ENCODE data around the gene LPGAT1. TPM values are rescaled to one million over a fixed set of nuclear protein-coding genes. Genes with fewer than 3 reads are reported as not detected.
A peak's percentile ranks its signal among the peaks of the same experiment; 100 is the strongest.

LPGAT1 gene
- total and polyA plus RNA-seq, 2 experiments from 2014 or later, result 36.4 to 92.1 TPM

DNA sequence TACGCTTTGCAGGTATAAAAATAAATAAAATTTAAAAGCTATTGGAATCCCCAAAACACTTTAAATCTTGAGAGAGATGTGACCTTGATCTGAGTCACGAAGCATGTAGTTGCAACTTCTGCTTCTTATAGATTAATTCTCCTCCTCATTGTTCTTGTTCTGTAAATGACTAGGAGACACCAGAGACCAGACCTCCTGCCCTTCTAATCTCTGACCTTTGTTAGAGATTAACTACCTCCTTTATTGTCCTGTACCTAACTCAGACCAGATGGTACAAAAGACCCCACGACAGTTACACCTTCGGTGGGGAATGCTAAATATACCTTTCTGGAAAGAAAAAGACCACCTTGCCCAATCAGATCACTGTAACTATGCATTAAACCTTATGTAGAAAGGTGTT, 78.2 kb downstream of the LPGAT1 start:
- H2AFZ ChIP-seq, result no peak overlapping the region
- no peak overlapping the region for H3K4me3 ChIP-seq
- WGBS (ENCODE audit: low lambda C conversion rate, missing lambda C conversion rate), result 44% methylated on average over 4 of the region's 4 CpGs
- H4K20me1 ChIP-seq (ENCODE audit: insufficient read depth, poor library complexity, severe bottlenecking), result no peaks in the 10 kb centered on the region
- H3K79me2 ChIP-seq, result no peaks in the 10 kb centered on the region
- peak overlapping the region; percentile 53 for H3K27ac ChIP-seq
- TF ChIP-seq EZH2phosphoT487 (IDR thresholded peaks at IDR 0.05; ENCODE audit: low read depth, severe bottlenecking, unreplicated experiment), result no peak
- TF ChIP-seq EZH2 (IDR thresholded peaks at IDR 0.05; ENCODE audit: borderline replicate concordance), result no peak
- TF ChIP-seq, protein P1, sequence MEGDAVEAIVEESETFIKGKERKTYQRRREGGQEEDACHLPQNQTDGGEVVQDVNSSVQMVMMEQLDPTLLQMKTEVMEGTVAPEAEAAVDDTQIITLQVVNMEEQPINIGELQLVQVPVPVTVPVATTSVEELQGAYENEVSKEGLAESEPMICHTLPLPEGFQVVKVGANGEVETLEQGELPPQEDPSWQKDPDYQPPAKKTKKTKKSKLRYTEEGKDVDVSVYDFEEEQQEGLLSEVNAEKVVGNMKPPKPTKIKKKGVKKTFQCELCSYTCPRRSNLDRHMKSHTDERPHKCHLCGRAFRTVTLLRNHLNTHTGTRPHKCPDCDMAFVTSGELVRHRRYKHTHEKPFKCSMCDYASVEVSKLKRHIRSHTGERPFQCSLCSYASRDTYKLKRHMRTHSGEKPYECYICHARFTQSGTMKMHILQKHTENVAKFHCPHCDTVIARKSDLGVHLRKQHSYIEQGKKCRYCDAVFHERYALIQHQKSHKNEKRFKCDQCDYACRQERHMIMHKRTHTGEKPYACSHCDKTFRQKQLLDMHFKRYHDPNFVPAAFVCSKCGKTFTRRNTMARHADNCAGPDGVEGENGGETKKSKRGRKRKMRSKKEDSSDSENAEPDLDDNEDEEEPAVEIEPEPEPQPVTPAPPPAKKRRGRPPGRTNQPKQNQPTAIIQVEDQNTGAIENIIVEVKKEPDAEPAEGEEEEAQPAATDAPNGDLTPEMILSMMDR (IDR thresholded peaks at IDR 0.05; ENCODE audit: poor library complexity), result no peak
- peaks cover 30% of the 10 kb centered on the region for H3K4me1 ChIP-seq (ENCODE audit: insufficient read depth)
- H3K4me2 ChIP-seq, result no peak overlapping the region
- no peaks in the 10 kb centered on the region for H3K9me3 ChIP-seq (ENCODE audit: low read depth)
- no peaks in the 10 kb centered on the region for H3K27me3 ChIP-seq
- H3K36me3 ChIP-seq (replicated peaks; ENCODE audit: insufficient read depth, low read depth), result no peaks in the 10 kb centered on the region
- no peak for DNase-seq (ENCODE audit: low spot score)
- no peaks in the 10 kb centered on the region for H3K9me2 ChIP-seq (replicated peaks; ENCODE audit: insufficient read depth)

GRCh38 chr1:211751438-211751837, 79.1 kb downstream of the LPGAT1 start:
- Histone ChIP-seq H3K27ac (peak overlapping the region; percentile 41), H3K4me1 (ENCODE audit: insufficient read depth) (peaks cover 30% of the 10 kb centered on the region), H2AFZ (no peak overlapping the region), H3K4me2 (no peak overlapping the region), H3K36me3 (replicated peaks; ENCODE audit: insufficient read depth, low read depth) (no peaks in the 10 kb centered on the region), H3K27me3 (no peaks in the 10 kb centered on the region), H3K9me3 (ENCODE audit: low read depth) (no peaks in the 10 kb centered on the region), H4K20me1 (ENCODE audit: insufficient read depth, poor library complexity, severe bottlenecking) (no peaks in the 10 kb centered on the region), H3K4me3 (no peak overlapping the region), H3K79me2 (no peaks in the 10 kb centered on the region), H3K9me2 (replicated peaks; ENCODE audit: insufficient read depth) (no peaks in the 10 kb centered on the region)
- TF ChIP-seq EZH2 (IDR thresholded peaks at IDR 0.05; ENCODE audit: borderline replicate concordance) (no peak), EZH2phosphoT487 (IDR thresholded peaks at IDR 0.05; ENCODE audit: low read depth, severe bottlenecking, unreplicated experiment) (no peak)
- TF ChIP-seq, protein P1 (IDR thresholded peaks at IDR 0.05; ENCODE audit: poor library complexity), result no peak
- WGBS (ENCODE audit: low lambda C conversion rate, missing lambda C conversion rate), result 38% methylated on average over 3 of the region's 3 CpGs
- DNase-seq (ENCODE audit: low spot score), result no peak

- Histone ChIP-seq H3K9me3 (ENCODE audit: low read depth) (no peaks in the 10 kb centered on the region), H3K79me2 (no peaks in the 10 kb centered on the region), H3K9me2 (replicated peaks; ENCODE audit: insufficient read depth) (no peaks in the 10 kb centered on the region), H3K4me2 (no peak overlapping the region), H2AFZ (no peak overlapping the region), H3K27ac (peak overlapping the region; percentile 41), H3K4me3 (no peak overlapping the region), H3K36me3 (replicated peaks; ENCODE audit: insufficient read depth, low read depth) (no peaks in the 10 kb centered on the region), H3K4me1 (ENCODE audit: insufficient read depth) (peaks cover 30% of the 10 kb centered on the region), H3K27me3 (no peaks in the 10 kb centered on the region), H4K20me1 (ENCODE audit: insufficient read depth, poor library complexity, severe bottlenecking) (no peaks in the 10 kb centered on the region)
- TF ChIP-seq, protein P1 (IDR thresholded peaks at IDR 0.05; ENCODE audit: poor library complexity), result no peak
- TF ChIP-seq EZH2phosphoT487 (IDR thresholded peaks at IDR 0.05; ENCODE audit: low read depth, severe bottlenecking, unreplicated experiment), result no peak
- TF ChIP-seq EZH2 (IDR thresholded peaks at IDR 0.05; ENCODE audit: borderline replicate concordance), result no peak
- 0% methylated on average over 1 of the region's 1 CpG for WGBS (ENCODE audit: low lambda C conversion rate, missing lambda C conversion rate)
- DNase-seq (ENCODE audit: low spot score), result no peak
Measured at GRCh38 chr1:211750599-211750998, 80.0 kb downstream of the LPGAT1 start.

- no peaks in the 10 kb centered on the region for H4K20me1 ChIP-seq (ENCODE audit: insufficient read depth, poor library complexity, severe bottlenecking)
- WGBS (ENCODE audit: low lambda C conversion rate, missing lambda C conversion rate), result 71% methylated on average over 3 of the region's 3 CpGs
- H3K9me2 ChIP-seq (replicated peaks; ENCODE audit: insufficient read depth), result no peaks in the 10 kb centered on the region
- TF ChIP-seq, protein P1 (IDR thresholded peaks at IDR 0.05; ENCODE audit: poor library complexity), result no peak
- TF ChIP-seq EZH2 (IDR thresholded peaks at IDR 0.05; ENCODE audit: borderline replicate concordance) (no peak), EZH2phosphoT487 (IDR thresholded peaks at IDR 0.05; ENCODE audit: low read depth, severe bottlenecking, unreplicated experiment) (no peak)
- DNase-seq (ENCODE audit: low spot score), result no peak
- no peak overlapping the region for H3K27ac ChIP-seq
- H3K4me2 ChIP-seq, result no peak overlapping the region
- no peaks in the 10 kb centered on the region for H3K9me3 ChIP-seq (ENCODE audit: low read depth)
- H3K4me1 ChIP-seq (ENCODE audit: insufficient read depth), result peaks cover 28% of the 10 kb centered on the region
- no peaks in the 10 kb centered on the region for H3K36me3 ChIP-seq (replicated peaks; ENCODE audit: insufficient read depth, low read depth)
- no peaks in the 10 kb centered on the region for H3K79me2 ChIP-seq
- H3K27me3 ChIP-seq, result no peaks in the 10 kb centered on the region
- no peak overlapping the region for H3K4me3 ChIP-seq
- H2AFZ ChIP-seq, result no peak overlapping the region
Measured at GRCh38 chr1:211749251-211749650, 81.3 kb downstream of the LPGAT1 start.
